CD4-positive, alpha-beta T cell treated with Interleukin-15 for 1 hour (primary cell): ENCODE results near the gene MDH2.
"Not testable (repeated sequence)": the region's sequence is repeated elsewhere in the genome, so short reads cannot be mapped to it uniquely, and the experiment has no call there.

Experiments used
- DNase-seq: peaks from one replicate; pipeline ENCODE4 v3.0.0-alpha.2; 2020

MDH2 gene, protein sequence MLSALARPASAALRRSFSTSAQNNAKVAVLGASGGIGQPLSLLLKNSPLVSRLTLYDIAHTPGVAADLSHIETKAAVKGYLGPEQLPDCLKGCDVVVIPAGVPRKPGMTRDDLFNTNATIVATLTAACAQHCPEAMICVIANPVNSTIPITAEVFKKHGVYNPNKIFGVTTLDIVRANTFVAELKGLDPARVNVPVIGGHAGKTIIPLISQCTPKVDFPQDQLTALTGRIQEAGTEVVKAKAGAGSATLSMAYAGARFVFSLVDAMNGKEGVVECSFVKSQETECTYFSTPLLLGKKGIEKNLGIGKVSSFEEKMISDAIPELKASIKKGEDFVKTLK

DNA sequence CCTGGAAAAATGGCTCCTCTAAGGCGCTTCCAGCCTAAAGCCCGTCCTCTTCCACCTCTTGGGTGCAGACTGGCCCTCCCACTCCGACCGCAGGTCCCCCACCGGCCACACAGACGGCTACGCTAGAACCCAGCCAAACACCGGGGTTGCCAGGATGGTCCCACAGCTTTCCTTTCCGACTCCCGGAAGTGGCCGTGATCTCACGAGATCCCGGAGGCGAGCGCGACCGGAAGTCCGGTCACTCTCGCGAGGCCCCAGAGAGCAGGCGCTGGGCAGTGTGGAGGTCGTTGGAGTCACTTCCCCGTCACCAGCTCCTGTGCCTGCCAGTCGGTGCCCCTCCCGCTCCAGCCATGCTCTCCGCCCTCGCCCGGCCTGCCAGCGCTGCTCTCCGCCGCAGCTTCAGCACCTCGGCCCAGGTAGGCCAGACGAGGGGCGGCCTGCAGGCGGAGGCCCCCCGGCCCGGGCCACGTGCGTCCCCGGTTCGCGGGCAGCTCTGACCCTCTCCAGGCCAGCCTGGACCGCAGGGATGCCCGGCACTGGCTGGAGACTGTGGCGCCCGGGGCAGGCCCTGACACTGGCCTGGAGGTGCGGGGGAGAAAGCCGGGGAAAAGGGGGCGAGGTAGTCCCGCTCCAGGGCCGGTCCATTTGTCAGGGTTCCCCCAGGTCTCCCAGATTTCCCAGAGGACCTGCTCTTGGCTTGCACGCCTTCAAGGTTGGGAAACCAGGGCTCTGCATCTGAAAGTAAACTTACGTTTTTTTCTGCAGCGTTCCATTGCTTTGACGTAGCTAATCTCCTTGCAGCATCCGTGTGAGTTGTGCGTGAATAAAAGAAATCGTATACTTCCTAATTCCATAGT, at the start of gene MDH2, which contains the start of gene STYXL1:
Gene MDH2, plus strand, starts transcription at position 296 of the 857 bp plus-strand sequence. Its CDS starts 55 bp downstream, at position 351.
Gene STYXL1, minus strand, starts transcription at position 190 of the 857 bp plus-strand sequence. CDS start 17,477 bp downstream, outside the sequence.
- peak; percentile 91 for DNase-seq

GRCh38 chr7:76000566-76000965, 47.3 kb upstream of the MDH2 start:
- DNase-seq = no peak

- no peak for DNase-seq
Observed at GRCh38 chr7:76002139-76002538, 45.8 kb upstream of the MDH2 start.

DNA sequence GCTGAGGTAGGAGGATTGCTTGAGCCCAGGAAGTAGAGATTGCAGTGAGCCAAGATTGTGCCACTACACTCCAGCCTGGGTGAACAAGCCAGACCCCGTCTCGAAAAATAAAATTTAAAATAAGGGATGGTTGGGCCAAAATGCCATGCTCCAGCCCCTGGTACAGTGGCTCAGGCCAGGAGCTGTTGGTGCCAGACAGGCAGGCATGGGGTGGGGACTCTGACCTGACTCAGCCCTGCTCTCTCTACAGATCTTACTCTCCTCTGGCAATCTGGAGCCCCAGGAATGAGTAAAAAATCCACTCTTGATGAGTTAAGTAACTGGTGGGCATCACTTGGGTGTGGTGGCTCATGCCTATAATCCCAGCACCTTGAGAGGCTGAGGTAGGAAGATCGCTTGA, 45.1 kb upstream of the MDH2 start:
- DNase-seq = no peak

- DNase-seq = no peak
Observed at GRCh38 chr7:76003351-76003750, 44.6 kb upstream of the MDH2 start.

DNA sequence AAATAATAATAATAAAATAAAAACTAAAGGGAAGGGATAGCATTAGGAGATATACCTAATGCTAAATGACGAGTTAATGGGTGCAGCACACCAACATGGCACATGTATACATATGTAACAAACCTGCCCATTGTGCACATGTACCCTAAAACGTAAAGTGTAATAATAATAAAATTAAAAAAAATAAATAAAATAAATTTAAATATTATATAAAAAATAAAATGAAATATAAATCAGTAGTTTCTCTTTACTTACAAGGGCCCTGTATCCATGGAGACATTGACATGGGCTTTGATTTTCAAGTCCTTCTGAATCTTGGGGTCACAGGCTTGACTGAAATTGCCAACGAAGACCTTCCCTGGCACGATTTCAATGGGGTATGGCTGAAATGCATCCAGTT, 42.9 kb upstream of the MDH2 start:
- not testable (repeated sequence) for DNase-seq

- DNase-seq = no peak
Observed at GRCh38 chr7:76008156-76008687, 39.7 kb upstream of the MDH2 start.

DNA sequence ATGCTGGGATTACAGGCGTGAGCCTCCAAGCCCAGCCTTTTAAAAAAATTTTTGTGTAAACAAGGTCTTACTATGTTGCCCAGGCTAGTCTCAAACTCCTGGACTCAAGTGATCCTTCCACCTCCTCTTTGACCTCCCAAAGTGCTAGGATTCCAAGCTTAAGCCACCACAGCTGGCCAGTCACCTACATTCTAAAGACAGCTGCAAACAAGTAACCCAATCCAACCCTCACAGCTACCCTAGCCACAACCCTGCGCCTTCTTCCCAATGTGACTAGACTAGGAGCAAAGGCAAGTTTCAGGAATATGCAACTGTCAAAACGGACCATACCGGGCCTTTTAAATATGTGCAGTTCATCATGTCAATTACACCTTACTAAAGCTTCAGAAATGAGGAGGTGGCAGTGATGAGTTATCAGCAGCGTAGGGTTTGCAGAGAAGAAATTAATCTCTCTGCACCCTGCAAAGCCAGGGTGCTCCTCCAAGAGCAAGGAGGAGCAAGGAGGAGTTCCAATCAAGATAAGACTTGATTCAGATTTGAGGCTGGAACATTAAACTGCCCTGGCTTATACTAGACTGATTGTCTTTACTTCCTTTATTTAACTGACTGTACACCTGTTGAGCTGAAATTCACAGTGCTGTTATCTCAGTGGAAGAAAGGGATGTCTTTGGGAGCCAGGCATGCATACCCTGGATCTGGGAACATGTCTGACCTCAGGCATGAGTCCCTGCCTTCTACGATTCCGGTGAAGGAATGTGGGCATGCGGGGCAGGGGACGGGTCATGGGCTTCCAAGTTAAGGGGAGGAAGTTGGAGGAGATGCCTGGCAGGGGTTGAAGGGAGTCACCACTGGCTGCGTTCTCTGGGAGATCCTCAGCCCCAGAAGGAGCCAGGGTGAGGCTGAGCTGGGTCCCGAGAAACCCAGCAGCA, 38.0 kb upstream of the MDH2 start:
- no peak for DNase-seq

DNA sequence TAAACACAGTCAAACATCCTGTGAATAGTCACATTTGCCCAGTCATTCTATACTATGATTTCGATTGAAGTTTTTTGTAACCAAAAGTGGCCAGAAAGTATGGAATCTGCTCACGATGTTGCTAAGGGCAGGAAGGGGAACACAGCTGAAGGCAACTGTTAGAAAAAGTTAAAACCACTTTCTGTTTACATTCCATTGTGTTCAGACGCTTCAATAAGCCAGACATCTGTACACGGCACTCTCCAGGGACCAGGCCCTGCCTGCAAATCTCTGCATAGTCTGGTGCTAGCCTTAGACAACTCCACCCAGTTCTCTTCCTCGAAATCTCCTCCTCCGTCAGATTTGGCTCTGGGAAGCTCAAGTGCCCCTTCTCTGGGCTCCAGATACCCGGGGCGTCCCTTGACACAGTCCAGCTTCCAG, 36.5 kb upstream of the MDH2 start:
- no peak for DNase-seq

GRCh38 chr7:76016191-76016947, 31.5 kb upstream of the MDH2 start:
- no peak for DNase-seq

DNA sequence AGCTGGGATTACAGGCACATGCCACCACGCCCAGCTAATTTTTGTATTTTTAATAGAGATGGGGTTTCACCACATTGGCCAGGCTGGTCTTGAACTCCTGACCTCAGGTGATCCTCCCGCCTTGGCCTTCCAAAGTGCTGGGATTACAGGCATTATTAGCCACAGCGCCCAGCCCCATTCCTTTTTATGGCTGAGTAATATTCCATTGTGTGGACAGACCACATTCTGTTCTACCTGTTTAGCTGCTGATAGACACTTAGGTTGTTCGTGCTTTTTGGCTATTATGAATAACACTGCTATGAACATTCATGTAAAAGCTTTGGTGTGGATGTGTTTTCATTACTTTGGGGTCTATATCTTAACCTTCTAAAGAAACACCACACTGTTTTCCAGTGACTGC, 29.4 kb upstream of the MDH2 start:
- not testable (repeated sequence) for DNase-seq

GRCh38 chr7:76020031-76020714, 27.7 kb upstream of the MDH2 start:
- peak; percentile 57 for DNase-seq

DNA sequence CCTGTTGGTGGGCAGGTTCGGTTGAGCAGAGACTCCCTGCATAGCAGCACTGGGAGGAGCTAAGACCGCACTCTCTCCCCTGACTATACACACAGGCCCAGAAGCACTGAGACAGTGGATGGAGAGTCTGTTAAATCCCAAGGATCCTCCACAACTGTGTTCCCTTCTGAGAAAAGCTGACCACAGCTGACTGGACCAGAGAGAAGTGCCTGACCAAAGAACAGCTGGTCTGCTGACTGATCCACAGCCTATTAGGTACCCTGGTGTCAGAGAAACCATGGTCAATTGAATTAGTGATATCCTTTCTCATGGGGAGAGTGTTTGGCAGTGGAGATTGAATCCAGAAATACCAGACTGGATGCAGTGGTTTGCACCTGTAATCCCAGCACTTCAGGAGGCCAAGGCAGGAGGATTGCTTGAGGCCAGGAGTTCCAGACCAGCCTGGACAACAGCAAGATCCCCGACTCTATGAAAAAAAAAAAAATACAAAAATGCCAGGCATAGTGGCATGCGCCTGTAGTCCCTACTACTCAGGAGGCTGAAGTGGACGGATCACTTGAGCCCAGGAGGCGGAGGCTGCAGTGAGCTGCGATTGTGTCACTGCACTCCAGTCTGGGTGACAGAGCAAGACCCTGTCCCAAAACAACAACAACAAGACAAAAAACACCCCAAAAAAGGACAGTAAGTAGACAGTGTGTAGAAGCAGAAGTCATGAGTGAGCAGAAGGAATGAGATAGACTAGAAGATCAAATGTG, 25.7 kb upstream of the MDH2 start:
- DNase-seq = no peak

- DNase-seq = peak; percentile 40
Observed at GRCh38 chr7:76023002-76023401, 24.9 kb upstream of the MDH2 start.

- not testable (repeated sequence) for DNase-seq
Observed at GRCh38 chr7:76029682-76030081, 18.2 kb upstream of the MDH2 start.

DNA sequence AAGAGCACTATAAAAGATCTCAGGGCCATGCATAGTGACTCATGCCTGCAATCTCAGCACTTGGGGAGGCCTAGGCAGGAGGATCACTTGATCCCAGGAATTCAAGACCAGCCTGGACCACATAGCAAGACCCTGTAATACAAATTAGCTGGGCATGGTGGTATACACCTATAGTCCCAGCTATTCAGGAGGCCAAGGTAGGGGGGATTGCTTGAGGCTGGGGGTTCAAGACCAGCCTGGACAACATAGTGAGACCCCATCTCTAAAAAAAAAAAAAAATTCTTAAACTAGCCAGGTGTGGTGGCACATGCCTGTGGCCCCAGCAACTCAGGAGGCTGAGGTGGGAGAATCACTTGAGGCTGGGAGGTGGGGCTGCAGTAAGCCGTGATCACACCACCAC, 15.9 kb upstream of the MDH2 start:
- no peak for DNase-seq

DNA sequence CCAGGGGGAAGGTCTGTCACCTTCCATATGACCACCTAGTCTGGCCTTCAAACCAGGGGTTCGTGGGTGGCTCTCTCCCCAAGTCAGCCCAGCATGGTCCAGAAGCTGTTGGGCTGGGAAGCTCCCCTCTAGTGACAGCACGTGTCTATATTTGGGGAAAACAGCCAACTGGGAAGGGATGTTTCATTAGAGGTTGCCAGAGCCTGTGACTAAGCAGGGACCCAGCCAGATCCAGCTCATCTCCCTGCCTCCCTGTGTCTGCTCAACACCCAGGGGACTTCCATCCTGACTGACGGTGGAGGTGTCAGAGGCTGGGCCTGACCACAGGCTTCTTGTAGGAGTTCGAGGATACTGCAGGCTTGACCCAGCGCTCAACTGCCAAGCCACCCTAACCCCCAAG, 10.6 kb upstream of the MDH2 start:
- DNase-seq = no peak

DNA sequence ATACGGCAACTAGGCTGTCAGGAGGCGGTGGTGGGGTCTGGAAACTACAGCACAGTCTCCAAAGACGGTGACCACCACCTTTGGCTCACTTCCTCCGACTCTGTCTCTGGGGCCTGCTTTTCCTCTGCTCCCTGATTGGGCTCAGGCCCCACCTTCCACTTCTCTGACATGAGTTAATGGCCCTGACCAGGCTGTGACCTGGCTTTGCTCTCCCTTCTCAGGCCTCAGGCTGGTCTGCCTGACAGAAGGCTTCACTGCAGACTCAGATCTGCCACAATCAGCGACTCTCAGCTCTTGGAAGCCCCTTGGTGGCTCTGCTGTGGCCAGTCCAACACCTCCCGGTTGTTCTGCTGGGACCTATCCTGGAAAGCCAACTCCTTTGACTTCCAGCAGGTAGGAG, 7.8 kb upstream of the MDH2 start:
- DNase-seq = no peak

DNA sequence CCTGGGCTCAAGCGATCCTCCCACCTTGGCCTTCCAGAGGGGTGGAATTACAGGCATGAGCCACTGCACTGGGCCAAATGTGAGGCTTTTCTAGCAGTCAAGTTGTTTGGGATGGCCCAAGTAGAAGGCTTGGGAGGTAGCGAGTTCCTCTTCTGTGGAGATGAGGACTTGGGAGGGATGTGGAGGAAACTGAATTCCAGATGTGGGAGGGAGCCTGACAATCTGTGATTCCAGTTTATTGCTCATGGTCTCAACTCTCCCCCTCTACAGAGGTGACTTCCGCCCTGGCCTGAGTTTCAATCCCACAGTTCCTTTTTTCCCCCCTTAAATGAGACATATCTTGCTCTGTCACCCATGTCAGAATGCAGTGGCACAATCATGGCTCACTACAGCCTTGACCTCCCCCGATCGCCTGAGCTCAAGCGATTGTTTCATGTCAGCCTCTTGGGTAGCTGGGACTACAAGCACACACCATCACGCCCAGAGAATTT, 3.5 kb upstream of the MDH2 start:
- DNase-seq = no peak

DNA sequence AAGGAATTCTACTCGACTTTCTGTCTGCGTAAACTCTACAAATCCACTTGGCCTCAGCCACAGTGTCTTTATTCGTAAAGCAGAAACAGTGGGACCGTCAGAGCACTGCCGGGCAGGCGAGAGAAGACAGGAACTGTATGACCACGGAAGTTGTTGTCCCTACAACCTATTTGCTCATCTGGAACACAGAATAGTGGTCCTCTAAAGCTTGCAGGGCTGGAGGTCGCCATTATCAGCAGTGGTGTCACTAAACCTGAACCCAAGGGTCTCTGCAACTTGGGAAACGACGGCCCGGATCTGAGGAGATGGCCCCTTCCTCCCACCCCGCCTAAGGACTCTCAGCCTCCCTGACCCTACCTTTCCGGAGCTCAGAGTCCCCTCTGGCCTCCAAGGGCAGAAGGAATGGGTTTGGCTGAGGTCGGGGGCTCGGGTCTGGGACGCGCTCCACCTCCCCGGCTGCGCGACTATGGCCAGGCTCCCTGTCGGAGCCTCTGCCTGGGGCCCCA, 548 bp upstream of the MDH2 start:
- DNase-seq = no peak
